ACHN (cell line): ENCODE measurements around the gene MED15.
"Not testable (repeated sequence)": the region's sequence is repeated elsewhere in the genome, so short reads cannot be mapped to it uniquely, and the experiment has no call there.

Experiments used
- DNase-seq: peaks from one replicate; pipeline ENCODE4 v3.0.0-alpha.2; 2015
- in situ Hi-C: cut with HindIII; loops from 2 replicates; pipeline ENCODE4 v1.10.0; 2017; ENCODE audit warnings: low sequenced_read_pairs, low pct_ligation_motif_present, low pct_unique_long_range_greater_than_20kb

MED15 gene

GRCh38 chr22:20604092-20604747 is 96.8 kb downstream of the MED15 start:
- DNase-seq: no peak
- in situ Hi-C loops: no loop called here

GRCh38 chr22:20604776-20605221 is 97.4 kb downstream of the MED15 start:
- in situ Hi-C loops: no loop called here
- no peak for DNase-seq

- in situ Hi-C loops: no loop called here
- no peak for DNase-seq
Observed at GRCh38 chr22:20605328-20605727, 97.9 kb downstream of the MED15 start.

GRCh38 chr22:20606041-20606783 is 98.8 kb downstream of the MED15 start:
- peak; percentile 59 for DNase-seq
- in situ Hi-C loops: no loop called here

GRCh38 chr22:20606784-20607128 is 99.3 kb downstream of the MED15 start:
- in situ Hi-C loops: no loop called here
- no peak for DNase-seq

GRCh38 chr22:20607157-20607907 is 99.9 kb downstream of the MED15 start:
- in situ Hi-C loops: no loop called here
- no peak for DNase-seq

- no peak for DNase-seq
- in situ Hi-C loops: no loop called here
Observed at GRCh38 chr22:20610243-20610686, 102.9 kb downstream of the MED15 start.

GRCh38 chr22:20610757-20611156 is 103.3 kb downstream of the MED15 start:
- DNase-seq: no peak
- in situ Hi-C loops: no loop called here

GRCh38 chr22:20611418-20611817 is 104.0 kb downstream of the MED15 start:
- no peak for DNase-seq

GRCh38 chr22:20613301-20613700 is 105.9 kb downstream of the MED15 start:
- in situ Hi-C loops: no loop called here
- no peak for DNase-seq

More at GRCh38 chr22:20611418-20611817, 104.0 kb downstream of the MED15 start:
- in situ Hi-C loops: no loop called here

- in situ Hi-C loops: no loop called here
- DNase-seq: no peak
Observed at GRCh38 chr22:20615021-20615420, 107.6 kb downstream of the MED15 start.

- no peak for DNase-seq
- in situ Hi-C loops: no loop called here
Observed at GRCh38 chr22:20615533-20616450, 108.4 kb downstream of the MED15 start.

- in situ Hi-C loops: no loop called here
- DNase-seq: no peak
Observed at GRCh38 chr22:20616451-20617043, 109.1 kb downstream of the MED15 start.

GRCh38 chr22:20618488-20618887 is 111.1 kb downstream of the MED15 start:
- DNase-seq: no peak
- in situ Hi-C loops: no loop called here

GRCh38 chr22:20619045-20619892 is 111.9 kb downstream of the MED15 start:
- in situ Hi-C loops: no loop called here
- no peak for DNase-seq

GRCh38 chr22:20619893-20620194 is 112.4 kb downstream of the MED15 start:
- DNase-seq, in situ Hi-C loops: not testable (repeated sequence)

GRCh38 chr22:20621162-20621561 is 113.8 kb downstream of the MED15 start:
- no peak for DNase-seq
- in situ Hi-C loops: no loop called here
